Liver (tissue), 9 donors: ENCODE results near the gene SEMA5A. TPM values are rescaled to one million over a fixed set of nuclear protein-coding genes. Genes with fewer than 3 reads are reported as not detected.

Experiments used
- DNase-seq: peaks from one replicate; pipeline ENCODE4 v3.0.0-alpha.2; 2017; ENCODE audit warnings: low spot score
- H3K27ac ChIP-seq, 2 donors: one replicate each; pipeline ENCODE4 v1.7.0; 2013; ENCODE audit warnings: inconsistent platforms in 2 of 2, low read length in 2 of 2, control low read depth in 1 of 2, low read depth in 1 of 2, mild to moderate bottlenecking in 1 of 2
- H3K27me3 ChIP-seq, 4 donors: one replicate each; pipeline versions ENCODE4 v1.6.1 to v1.7.0; 2013; ENCODE audit warnings: low read length in 3 of 4, inconsistent platforms in 1 of 4, mild to moderate bottlenecking in 1 of 4, moderate library complexity in 1 of 4; ENCODE audit not compliant: control insufficient read depth in 4 of 4, insufficient read depth in 4 of 4
- H3K36me3 ChIP-seq, 4 donors: one replicate each; pipeline versions ENCODE4 v1.6.1 to v1.7.0; 2013; ENCODE audit warnings: low read length in 3 of 4, mild to moderate bottlenecking in 3 of 4, low read depth in 1 of 4, moderate library complexity in 1 of 4; ENCODE audit not compliant: control insufficient read depth in 4 of 4, insufficient read depth in 3 of 4
- H3K4me1 ChIP-seq, 4 donors: one replicate each; pipeline versions ENCODE4 v1.6.1 to v1.7.0; 2013; ENCODE audit warnings: low read length in 3 of 4, mild to moderate bottlenecking in 3 of 4, moderate library complexity in 1 of 4; ENCODE audit not compliant: control insufficient read depth in 4 of 4, insufficient read depth in 4 of 4
- H3K4me3 ChIP-seq, 3 donors: one replicate each; pipeline versions ENCODE4 v1.6.1 to v1.7.0; 2013; ENCODE audit warnings: low read length in 3 of 3, control low read depth in 1 of 3, low read depth in 1 of 3, mild to moderate bottlenecking in 1 of 3
- H3K9ac ChIP-seq, 2 donors: one replicate each; pipeline ENCODE4 v1.7.0; 2013; ENCODE audit warnings: low read length in 2 of 2, mild to moderate bottlenecking in 2 of 2, moderate library complexity in 2 of 2, control low read depth in 1 of 2, low read depth in 1 of 2
- H3K9me3 ChIP-seq, 4 donors: one replicate each; pipeline versions ENCODE4 v1.6.1 to v1.7.0; 2013; ENCODE audit warnings: low read length in 3 of 4; ENCODE audit not compliant: control insufficient read depth in 4 of 4
- ATF3 ChIP-seq: IDR thresholded peaks from 2 replicates; pipeline ENCODE4 v1.6.1; 2016; ENCODE audit warnings: antibody characterized with exemption
- CTCF ChIP-seq: fragments of 150-350 bp; IDR thresholded peaks from 2 replicates; pipeline ENCODE4 v1.5.1; 2017; ENCODE audit warnings: improper control_type of control experiment, low read depth, low read length; ENCODE audit not compliant: missing input control
- EGR1 ChIP-seq, 2 donors: IDR thresholded peaks; 2 replicates each; pipeline ENCODE4 v1.6.1; 2016 to 2018; ENCODE audit warnings: antibody characterized with exemption in 2 of 2, low read depth in 2 of 2
- FOXA1 ChIP-seq: IDR thresholded peaks from 2 replicates; pipeline ENCODE4 v1.6.1; 2016; ENCODE audit warnings: antibody characterized with exemption
- FOXA2 ChIP-seq: IDR thresholded peaks from 2 replicates; pipeline ENCODE4 v1.6.1; 2016; ENCODE audit warnings: antibody characterized with exemption
- GABPA ChIP-seq, 2 donors: IDR thresholded peaks in 1 of 2; conservative IDR thresholded peaks in 1 of 2; 2 replicates each; pipeline ENCODE4 v1.6.1; 2016; ENCODE audit warnings: antibody characterized with exemption in 2 of 2, mild to moderate bottlenecking in 1 of 2, moderate library complexity in 1 of 2
- HNF4G ChIP-seq: IDR thresholded peaks from 2 replicates; pipeline ENCODE4 v1.6.1; 2016; ENCODE audit warnings: antibody characterized with exemption
- JUND ChIP-seq, 2 donors: IDR thresholded peaks; 2 replicates each; pipeline ENCODE4 v1.6.1; 2016; ENCODE audit warnings: antibody characterized with exemption in 2 of 2
- NR2F2 ChIP-seq: IDR thresholded peaks from 2 replicates; pipeline ENCODE4 v1.6.1; 2016; ENCODE audit warnings: antibody characterized with exemption
- RAD21 ChIP-seq, 2 donors: IDR thresholded peaks; 2 replicates each; pipeline ENCODE4 v1.6.1; 2016; ENCODE audit warnings: antibody characterized with exemption in 2 of 2, mild to moderate bottlenecking in 2 of 2
- REST ChIP-seq: IDR thresholded peaks from 2 replicates; pipeline ENCODE4 v1.6.1; 2016; ENCODE audit warnings: antibody characterized with exemption, mild to moderate bottlenecking
- RXRA ChIP-seq, 2 donors: IDR thresholded peaks; 2 replicates each; pipeline ENCODE4 v1.6.1; 2017 to 2018; ENCODE audit warnings: antibody characterized with exemption in 2 of 2, mild to moderate bottlenecking in 1 of 2
- SP1 ChIP-seq: IDR thresholded peaks from 2 replicates; pipeline ENCODE4 v1.6.1; 2018; ENCODE audit warnings: antibody characterized with exemption, mild to moderate bottlenecking
- TAF1 ChIP-seq: conservative IDR thresholded peaks from 2 replicates; pipeline ENCODE4 v1.6.1; 2016; ENCODE audit warnings: antibody characterized with exemption, mild to moderate bottlenecking
- YY1 ChIP-seq: IDR thresholded peaks from 2 replicates; pipeline ENCODE4 v1.6.1; 2016; ENCODE audit warnings: antibody characterized with exemption, mild to moderate bottlenecking
- WGBS: extraction: QIAGEN DNeasy Blood & Tissue Kit; methylation state at CpG from one replicate; pipeline ENCODE4 v1.1.7; 2013; 5-methylcytosine and 5-hydroxymethylcytosine counted together
- polyA plus RNA-seq, 2 donors: library from polyadenylated mRNA; stranded (reverse) in 1 of 2; unstranded in 1 of 2; fragments of 200-250 nt in 1 of 2; fragments of >200 nt in 1 of 2; fragmentation: Nextera tagmentation in 1 of 2; extraction: Ambion mirVana in 1 of 2; gene quantifications; one replicate each; pipeline versions ENCODE4 v1.2.1 to v1.2.3, GENCODE V29; 2013 to 2015
- total RNA-seq, 2 donors: library from RNA; depleted of rRNA; stranded (reverse); fragments of >200 nt; gene quantifications; one replicate each; pipeline ENCODE4 v1.2.3, GENCODE V29; 2014
- donor health status: healthy.
- donor health status: healthy.
- donor health status: healthy.
- donor health status: healthy.
- donor health status: healthy.

Gene SEMA5A
- total and polyA plus RNA-seq, 4 donors: 1.1 to 5.8 (median 3.2) TPM

- no peaks in the 10 kb centered on the region for H3K27me3 ChIP-seq
- H3K27ac ChIP-seq: no peak overlapping the region
- WGBS: 84% methylated on average over 3 of the region's 3 CpGs
- H3K9ac ChIP-seq: no peak overlapping the region
- no peaks in the 10 kb centered on the region for H3K9me3 ChIP-seq
- H3K4me1 ChIP-seq: no peaks in the 10 kb centered on the region
- H3K36me3 ChIP-seq: peaks cover 0 to 14% (median 6%) of the 10 kb centered on the region in 4 donors
- no peak overlapping the region for H3K4me3 ChIP-seq
- DNase-seq: no peak
- no peak for TF ChIP-seq HNF4G
- no peak for TF ChIP-seq GABPA (IDR thresholded peaks at IDR 0.05 in 1 of 2, conservative IDR thresholded peaks at IDR 0.05 in 1 of 2)
- TF ChIP-seq TAF1: no peak
- no peak for TF ChIP-seq FOXA1
- no peak for TF ChIP-seq FOXA2
- no peak for TF ChIP-seq RXRA (IDR thresholded peaks at IDR 0.05)
- TF ChIP-seq RAD21 (IDR thresholded peaks at IDR 0.05): no peak
- TF ChIP-seq YY1: no peak
- TF ChIP-seq NR2F2: no peak
- no peak for TF ChIP-seq REST
- no peak for TF ChIP-seq CTCF
- no peak for TF ChIP-seq EGR1 (IDR thresholded peaks at IDR 0.05; ENCODE audit: low read depth in 2 of 2)
- TF ChIP-seq ATF3: no peak
These were observed 441.1 kb downstream of the SEMA5A start for GRCh38 chr5:9104571-9105339.

GRCh38 chr5:9103290-9103689 is 442.6 kb downstream of the SEMA5A start:
- H3K36me3 ChIP-seq: peaks cover 0 to 14% (median 5%) of the 10 kb centered on the region in 4 donors
- TF ChIP-seq ATF3: no peak
- TF ChIP-seq NR2F2: no peak
- no peak for TF ChIP-seq FOXA2
- no peak for TF ChIP-seq CTCF
- TF ChIP-seq GABPA (IDR thresholded peaks at IDR 0.05 in 1 of 2, conservative IDR thresholded peaks at IDR 0.05 in 1 of 2): no peak
- TF ChIP-seq JUND (IDR thresholded peaks at IDR 0.05): no peak
- TF ChIP-seq RAD21 (IDR thresholded peaks at IDR 0.05): no peak
- no peak for TF ChIP-seq SP1
- no peak for TF ChIP-seq REST
- TF ChIP-seq EGR1 (IDR thresholded peaks at IDR 0.05; ENCODE audit: low read depth in 2 of 2): no peak
- H3K9ac ChIP-seq: no peak overlapping the region
- no peaks in the 10 kb centered on the region for H3K27me3 ChIP-seq
- DNase-seq: no peak
- no peak overlapping the region for H3K27ac ChIP-seq
- no peaks in the 10 kb centered on the region for H3K4me1 ChIP-seq
- no peak overlapping the region for H3K4me3 ChIP-seq
- 80% methylated on average over 4 of the region's 4 CpGs for WGBS
- H3K9me3 ChIP-seq: no peaks in the 10 kb centered on the region
